GM12891 (cell line): Measurements from ENCODE around the gene USP53.
"Not testable (repeated sequence)": the region's sequence is repeated elsewhere in the genome, so short reads cannot be mapped to it uniquely, and the experiment has no call there.

Source experiments
- DNase-seq: peaks from one replicate; pipeline ENCODE4 v3.0.0; 2011; ENCODE audit warnings: low spot score; ENCODE audit not compliant: insufficient read length
- FAIRE-seq: peaks from 2 replicates; lab custom pipeline; 2011; peaks lifted over from hg19 to GRCh38; lab: Jason Lieb, UNC
- POLR2A ChIP-seq: IDR thresholded peaks from 2 replicates; pipeline ENCODE4 v1.6.1; 2011; ENCODE audit warnings: low read depth, low read length, control low read depth
- TAF1 ChIP-seq: IDR thresholded peaks from 2 replicates; pipeline ENCODE4 v1.6.1; 2011; ENCODE audit warnings: low read depth, low read length, control low read depth

Gene USP53

GRCh38 chr4:119337010-119337409 lies 124.5 kb downstream of the USP53 start:
- FAIRE-seq (no peak), DNase-seq (no peak)
- TF ChIP-seq POLR2A (no peak), TAF1 (no peak)

GRCh38 chr4:119339895-119340294 lies 127.4 kb downstream of the USP53 start:
- not testable (repeated sequence) for DNase-seq, FAIRE-seq

DNA sequence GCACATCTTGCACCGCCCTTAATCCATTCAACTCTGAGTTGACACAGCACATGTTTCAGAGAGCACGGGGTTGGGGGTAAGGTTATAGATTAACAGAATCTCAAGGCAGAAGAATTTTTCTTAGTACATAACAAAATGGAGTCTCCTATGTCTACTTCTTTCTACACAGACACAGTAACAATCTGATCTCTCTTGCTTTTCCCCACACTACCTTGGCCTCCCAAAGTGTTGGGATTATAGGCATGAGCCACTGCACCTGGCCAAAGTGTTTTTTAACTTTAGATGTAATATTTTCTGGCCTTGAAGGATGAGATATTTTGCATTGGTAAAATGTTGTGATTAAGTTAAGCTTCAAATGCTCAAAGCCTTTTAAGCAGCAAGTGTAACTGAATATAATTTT lies 130.8 kb downstream of the USP53 start:
- DNase-seq, FAIRE-seq: not testable (repeated sequence)
